Measurements from ENCODE around the gene CCSER2.

- TF ChIP-seq, protein P1, sequence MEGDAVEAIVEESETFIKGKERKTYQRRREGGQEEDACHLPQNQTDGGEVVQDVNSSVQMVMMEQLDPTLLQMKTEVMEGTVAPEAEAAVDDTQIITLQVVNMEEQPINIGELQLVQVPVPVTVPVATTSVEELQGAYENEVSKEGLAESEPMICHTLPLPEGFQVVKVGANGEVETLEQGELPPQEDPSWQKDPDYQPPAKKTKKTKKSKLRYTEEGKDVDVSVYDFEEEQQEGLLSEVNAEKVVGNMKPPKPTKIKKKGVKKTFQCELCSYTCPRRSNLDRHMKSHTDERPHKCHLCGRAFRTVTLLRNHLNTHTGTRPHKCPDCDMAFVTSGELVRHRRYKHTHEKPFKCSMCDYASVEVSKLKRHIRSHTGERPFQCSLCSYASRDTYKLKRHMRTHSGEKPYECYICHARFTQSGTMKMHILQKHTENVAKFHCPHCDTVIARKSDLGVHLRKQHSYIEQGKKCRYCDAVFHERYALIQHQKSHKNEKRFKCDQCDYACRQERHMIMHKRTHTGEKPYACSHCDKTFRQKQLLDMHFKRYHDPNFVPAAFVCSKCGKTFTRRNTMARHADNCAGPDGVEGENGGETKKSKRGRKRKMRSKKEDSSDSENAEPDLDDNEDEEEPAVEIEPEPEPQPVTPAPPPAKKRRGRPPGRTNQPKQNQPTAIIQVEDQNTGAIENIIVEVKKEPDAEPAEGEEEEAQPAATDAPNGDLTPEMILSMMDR (IDR thresholded peaks at IDR 0.05), result no peak
- TF ChIP-seq POLR2A (IDR thresholded peaks at IDR 0.05), result no peak
Observed at GRCh38 chr10:84523526-84523925, 195.1 kb downstream of the CCSER2 start.

All from esophagus squamous epithelium (tissue), 4 donors.